GM12864 (cell line): Measurements from ENCODE around the gene CHP1.
A peak's percentile ranks its signal among the peaks of the same experiment; 100 is the strongest.
"Not testable (repeated sequence)": the region's sequence is repeated elsewhere in the genome, so short reads cannot be mapped to it uniquely, and the experiment has no call there.

Experiments used
- DNase-seq: peaks from one replicate; pipeline ENCODE4 v3.0.0-alpha.2; 2011; ENCODE audit warnings: low read depth
- H3K4me3 ChIP-seq: 2 replicates; pipeline ENCODE4 v1.5.1; 2011; ENCODE audit warnings: mild to moderate bottlenecking, low read depth, low read length, control low read depth
- CTCF ChIP-seq: IDR thresholded peaks from 2 replicates; pipeline ENCODE4 v1.5.1; 2011; ENCODE audit warnings: low read depth, mild to moderate bottlenecking, moderate library complexity, low read length, control low read depth, inconsistent platforms; ENCODE audit errors: missing control alignments

Gene CHP1

GRCh38 chr15:41256103-41256502 lies 25.0 kb downstream of the CHP1 start:
- TF ChIP-seq CTCF: no peak
- no peak overlapping the region for H3K4me3 ChIP-seq
- no peak for DNase-seq

- no peak for DNase-seq
- no peak for TF ChIP-seq CTCF
These were observed 25.5 kb downstream of the CHP1 start for GRCh38 chr15:41256577-41257038.

GRCh38 chr15:41258750-41259471 lies 27.8 kb downstream of the CHP1 start:
- peak; percentile 38 for DNase-seq
- no peak overlapping the region for H3K4me3 ChIP-seq
- TF ChIP-seq CTCF: no peak

More at GRCh38 chr15:41256577-41257038, 25.5 kb downstream of the CHP1 start:
- no peak overlapping the region for H3K4me3 ChIP-seq

DNA sequence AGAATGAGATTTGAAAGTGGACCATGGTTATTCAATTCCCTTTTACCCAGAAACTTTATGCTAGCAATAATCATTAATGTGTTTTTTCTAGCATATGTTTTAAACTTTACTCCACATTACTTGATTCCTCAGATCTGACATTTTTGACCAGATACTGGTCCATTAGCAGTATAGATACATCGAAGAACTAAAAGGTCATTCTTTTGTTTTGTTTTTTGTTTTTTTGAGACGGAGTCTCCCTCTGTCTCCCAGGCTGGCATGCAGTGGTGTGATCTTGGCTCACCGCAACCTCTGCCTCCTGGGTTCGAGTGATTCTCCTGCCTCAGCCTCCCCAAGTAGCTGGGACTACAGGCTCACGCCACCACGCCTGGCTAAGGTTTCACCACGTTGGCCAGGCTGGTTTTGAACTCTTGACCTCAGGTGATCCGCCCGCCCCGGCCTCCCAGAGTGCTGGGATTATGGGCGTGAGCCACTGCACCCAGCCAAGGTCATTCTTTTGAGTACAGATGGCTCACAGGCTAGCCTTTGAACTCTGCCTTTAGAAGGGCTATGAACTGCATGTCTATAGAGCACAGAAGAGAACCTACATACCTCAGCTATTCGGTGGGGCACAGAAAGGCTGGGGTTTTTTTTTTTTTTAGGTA lies 28.6 kb downstream of the CHP1 start:
- TF ChIP-seq CTCF: no peak
- DNase-seq: no peak
- H3K4me3 ChIP-seq: no peak overlapping the region

DNA sequence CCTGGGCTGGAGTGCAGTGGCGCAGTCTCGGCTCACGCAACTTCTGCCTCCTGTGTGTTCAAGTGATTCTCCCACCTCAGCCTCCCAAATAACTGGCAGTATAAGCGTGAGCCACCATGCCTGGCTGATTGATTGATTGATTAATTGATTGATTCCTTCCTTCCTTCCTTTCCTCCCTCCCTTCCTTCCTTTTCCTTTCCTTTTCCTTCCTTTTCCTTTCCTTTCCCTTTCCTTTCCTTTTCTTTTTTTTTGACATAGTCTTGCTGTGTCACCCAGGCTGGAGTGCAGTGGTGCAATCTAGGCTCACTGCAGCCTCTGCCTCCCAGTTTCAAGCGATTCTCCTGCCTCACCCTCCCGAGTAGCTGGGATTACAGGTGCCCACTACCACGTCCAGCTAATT lies 29.9 kb downstream of the CHP1 start:
- not testable (repeated sequence) for DNase-seq, H3K4me3 ChIP-seq

GRCh38 chr15:41262571-41262970 lies 31.5 kb downstream of the CHP1 start:
- TF ChIP-seq CTCF: no peak
- DNase-seq: no peak
- H3K4me3 ChIP-seq: no peak overlapping the region

DNA sequence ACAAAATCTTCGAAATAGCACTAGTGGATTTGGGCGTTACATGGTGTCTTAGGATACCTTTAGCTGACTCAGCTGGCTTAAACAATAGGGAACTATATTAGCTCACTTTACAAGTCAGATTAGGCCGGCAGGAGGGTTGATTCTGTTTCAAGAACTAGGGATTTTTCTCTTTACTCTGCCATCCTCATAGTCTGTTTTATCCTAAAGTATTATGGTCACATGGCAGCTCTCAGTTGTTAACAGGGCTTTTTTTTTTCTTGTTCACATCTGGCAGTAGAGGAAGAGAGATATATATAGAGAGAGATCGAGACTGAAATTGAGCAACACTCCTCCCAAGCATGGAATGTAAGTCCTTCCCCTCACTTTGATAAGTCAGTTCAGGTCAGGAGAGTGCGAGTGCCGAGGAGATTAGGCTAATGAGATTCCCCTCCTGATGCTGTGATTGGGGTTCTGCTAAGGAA lies 32.9 kb downstream of the CHP1 start:
- DNase-seq: no peak
- no peak for TF ChIP-seq CTCF
- H3K4me3 ChIP-seq: no peak overlapping the region
